Caco-2 (cell line): Measurements from ENCODE around the gene SIM1. TPM values are rescaled to one million over a fixed set of nuclear protein-coding genes. Genes with fewer than 3 reads are reported as not detected.

Experiments used
- BruUV-seq: library from RNA; stranded (reverse); fragments of 400-500 nt; replicated peaks from 2 replicates; lab custom pipeline; 2021; lab: Mats Ljungman, UMichigan
- CTCF ChIA-PET: fragments of 300-600 bp; sonication (Branson Sonifier 250); formaldehyde crosslinking; loops from one replicate; lab custom pipeline; 2022; ENCODE audit warnings: antibody characterized with exemption; lab: Charles Lee
- POLR2A ChIA-PET: fragments of 300-600 bp; sonication (Branson Sonifier 250); formaldehyde crosslinking; loops from one replicate; lab custom pipeline; 2022; ENCODE audit warnings: antibody characterized with exemption; lab: Charles Lee
- DNase-seq, 2 experiments: peaks; one replicate each; pipeline versions ENCODE4 v3.0.0 to v3.0.0-alpha.2; 2020 to 2022
- H3K27me3 ChIP-seq: replicated peaks from 2 replicates; pipeline ENCODE4 v1.6.0; 2011; ENCODE audit warnings: low read length; ENCODE audit not compliant: control insufficient read depth, insufficient read depth
- H3K36me3 ChIP-seq: 2 replicates; pipeline ENCODE4 v1.5.1; 2011; ENCODE audit warnings: low read length; ENCODE audit not compliant: control insufficient read depth, insufficient read depth
- H3K4me1 ChIP-seq: fragments of 250-450 bp; sonication (Bioruptor Pico); 2 replicates; pipeline ENCODE4 v1.5.1; 2020; ENCODE audit warnings: mild to moderate bottlenecking
- H3K4me3 ChIP-seq: 2 replicates; pipeline ENCODE4 v1.5.1; 2011; ENCODE audit warnings: low read depth, mild to moderate bottlenecking, control low read depth, low read length
- H3K9me3 ChIP-seq: fragments of 250-450 bp; sonication (Bioruptor Pico); 2 replicates; pipeline ENCODE4 v1.5.1; 2020; ENCODE audit warnings: mild to moderate bottlenecking, moderate library complexity
- H3K27ac Mint-ChIP-seq: one replicate; pipeline ENCODE4 v1.8.0; 2022; ENCODE audit warnings: mixed read lengths; ENCODE audit not compliant: unreplicated experiment
- H3K27me3 Mint-ChIP-seq: one replicate; pipeline ENCODE4 v1.8.0; 2022; ENCODE audit warnings: mixed read lengths; ENCODE audit not compliant: insufficient read depth, unreplicated experiment
- H3K36me3 Mint-ChIP-seq: one replicate; pipeline ENCODE4 v1.8.0; 2022; ENCODE audit warnings: mild to moderate bottlenecking, mixed read lengths; ENCODE audit not compliant: insufficient read depth, unreplicated experiment
- H3K4me1 Mint-ChIP-seq: one replicate; pipeline ENCODE4 v1.8.0; 2022; ENCODE audit warnings: low read depth, mixed read lengths; ENCODE audit not compliant: unreplicated experiment
- H3K4me3 Mint-ChIP-seq: one replicate; pipeline ENCODE4 v1.8.0; 2022; ENCODE audit warnings: mild to moderate bottlenecking, moderate library complexity, mixed read lengths; ENCODE audit not compliant: unreplicated experiment
- H3K9me3 Mint-ChIP-seq: one replicate; pipeline ENCODE4 v1.8.0; 2022; ENCODE audit warnings: mixed read lengths; ENCODE audit not compliant: unreplicated experiment
- intact Hi-C: fragments of 100-400 bp; cut with micrococcal nuclease; formaldehyde crosslinking; loops from one replicate; pipeline ENCODE4 v1.10.0; 2022; ENCODE audit not compliant: unreplicated experiment
- total RNA-seq: library from RNA; stranded (reverse); gene quantifications from 2 replicates; pipeline ENCODE4 v1.2.3, GENCODE V29; 2022
- TF ChIP-seq, protein P1 (sequence below), 2 experiments: fragments of 200-600 bp in 1 of 2; IDR thresholded peaks; 1 replicate in 1 of 2; 2 replicates in 1 of 2; pipeline versions ENCODE4 v1.5.1 to v1.8.0; 2011 to 2022; ENCODE audit warnings: antibody characterized with exemption in 1 of 2, control low read depth in 1 of 2, inconsistent platforms in 1 of 2, low read depth in 1 of 2, low read length in 1 of 2, mild to moderate bottlenecking in 1 of 2, moderate library complexity in 1 of 2; ENCODE audit not compliant: insufficient read depth in 1 of 2, severe bottlenecking in 1 of 2, unreplicated experiment in 1 of 2

SIM1 gene
- total RNA-seq, 1 experiment from 2014 or later: not detected

DNA sequence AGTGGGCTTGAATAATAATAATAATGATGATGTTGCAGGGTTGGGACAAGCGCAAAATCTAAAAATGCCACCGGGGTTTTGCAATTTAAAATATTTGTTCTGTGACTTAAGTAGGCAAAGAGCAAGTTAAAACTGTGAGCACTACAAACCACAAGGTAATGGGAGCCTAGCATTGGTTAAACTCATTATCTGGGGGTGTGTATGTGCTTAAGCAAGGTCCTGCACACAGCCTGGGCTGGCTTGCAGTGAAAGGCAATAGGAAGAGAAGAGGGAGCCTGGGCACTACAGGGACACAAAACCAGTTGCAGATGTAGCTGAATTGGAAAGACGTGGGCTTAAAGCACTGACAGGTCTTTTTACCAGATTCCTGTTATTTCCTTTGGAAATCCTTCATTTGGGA lies 11.7 kb downstream of the SIM1 start:
- TF ChIP-seq, protein P1, sequence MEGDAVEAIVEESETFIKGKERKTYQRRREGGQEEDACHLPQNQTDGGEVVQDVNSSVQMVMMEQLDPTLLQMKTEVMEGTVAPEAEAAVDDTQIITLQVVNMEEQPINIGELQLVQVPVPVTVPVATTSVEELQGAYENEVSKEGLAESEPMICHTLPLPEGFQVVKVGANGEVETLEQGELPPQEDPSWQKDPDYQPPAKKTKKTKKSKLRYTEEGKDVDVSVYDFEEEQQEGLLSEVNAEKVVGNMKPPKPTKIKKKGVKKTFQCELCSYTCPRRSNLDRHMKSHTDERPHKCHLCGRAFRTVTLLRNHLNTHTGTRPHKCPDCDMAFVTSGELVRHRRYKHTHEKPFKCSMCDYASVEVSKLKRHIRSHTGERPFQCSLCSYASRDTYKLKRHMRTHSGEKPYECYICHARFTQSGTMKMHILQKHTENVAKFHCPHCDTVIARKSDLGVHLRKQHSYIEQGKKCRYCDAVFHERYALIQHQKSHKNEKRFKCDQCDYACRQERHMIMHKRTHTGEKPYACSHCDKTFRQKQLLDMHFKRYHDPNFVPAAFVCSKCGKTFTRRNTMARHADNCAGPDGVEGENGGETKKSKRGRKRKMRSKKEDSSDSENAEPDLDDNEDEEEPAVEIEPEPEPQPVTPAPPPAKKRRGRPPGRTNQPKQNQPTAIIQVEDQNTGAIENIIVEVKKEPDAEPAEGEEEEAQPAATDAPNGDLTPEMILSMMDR (IDR thresholded peaks at IDR 0.05; ENCODE audit: insufficient read depth in 1 of 2, low read depth in 1 of 2, low read length in 1 of 2, severe bottlenecking in 1 of 2, unreplicated experiment in 1 of 2): no peak
- no peaks in the 10 kb centered on the region for H3K4me1 Mint-ChIP-seq
- no peak overlapping the region for H3K4me3 ChIP-seq
- H3K9me3 ChIP-seq: no peaks in the 10 kb centered on the region
- no peaks in the 10 kb centered on the region for H3K27me3 Mint-ChIP-seq
- no peak overlapping the region for H3K27ac Mint-ChIP-seq
- no peaks in the 10 kb centered on the region for H3K36me3 ChIP-seq
- ChIA-PET POLR2A (no interaction called here), CTCF (no interaction called here)
- no peak overlapping the region for H3K4me3 Mint-ChIP-seq
- no peaks in the 10 kb centered on the region for H3K4me1 ChIP-seq
- H3K9me3 Mint-ChIP-seq: peaks cover 11% of the 10 kb centered on the region
- DNase-seq: no peak
- BruUV-seq: no TSS peak
- no peaks in the 10 kb centered on the region for H3K36me3 Mint-ChIP-seq
- intact Hi-C loops: no loop called here
- H3K27me3 ChIP-seq: no peaks in the 10 kb centered on the region

DNA sequence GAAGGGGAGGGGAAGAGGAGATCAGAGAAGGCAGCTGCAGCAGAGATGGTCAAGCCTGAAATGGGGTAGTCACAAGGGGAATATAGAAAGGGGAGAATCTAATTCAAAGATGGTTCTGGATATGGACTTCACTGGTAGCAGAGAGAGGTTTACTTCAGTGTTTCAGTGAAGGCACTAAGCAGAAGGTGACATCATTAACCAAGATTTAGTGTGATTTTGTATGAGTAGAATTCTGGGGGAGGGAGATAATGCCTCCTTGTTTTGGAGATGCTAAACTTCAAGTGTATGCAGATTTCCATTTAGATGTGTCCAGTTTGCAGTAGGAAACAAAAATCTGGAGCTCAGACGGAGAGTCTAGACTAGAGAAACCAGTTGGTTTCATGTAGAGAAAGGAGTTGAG lies 13.1 kb downstream of the SIM1 start:
- no peaks in the 10 kb centered on the region for H3K4me1 ChIP-seq
- DNase-seq: no peak
- Mint-ChIP-seq H3K27ac (no peak overlapping the region), H3K27me3 (no peaks in the 10 kb centered on the region), H3K4me3 (no peak overlapping the region), H3K4me1 (no peaks in the 10 kb centered on the region), H3K36me3 (no peaks in the 10 kb centered on the region), H3K9me3 (peaks cover 11% of the 10 kb centered on the region)
- H3K36me3 ChIP-seq: no peaks in the 10 kb centered on the region
- TF ChIP-seq, protein P1 (IDR thresholded peaks at IDR 0.05; ENCODE audit: insufficient read depth in 1 of 2, low read depth in 1 of 2, low read length in 1 of 2, severe bottlenecking in 1 of 2, unreplicated experiment in 1 of 2): no peak
- ChIA-PET CTCF (no interaction called here), POLR2A (no interaction called here)
- H3K9me3 ChIP-seq: no peaks in the 10 kb centered on the region
- intact Hi-C loops: no loop called here
- no TSS peak for BruUV-seq
- H3K4me3 ChIP-seq: no peak overlapping the region
- H3K27me3 ChIP-seq: no peaks in the 10 kb centered on the region

DNA sequence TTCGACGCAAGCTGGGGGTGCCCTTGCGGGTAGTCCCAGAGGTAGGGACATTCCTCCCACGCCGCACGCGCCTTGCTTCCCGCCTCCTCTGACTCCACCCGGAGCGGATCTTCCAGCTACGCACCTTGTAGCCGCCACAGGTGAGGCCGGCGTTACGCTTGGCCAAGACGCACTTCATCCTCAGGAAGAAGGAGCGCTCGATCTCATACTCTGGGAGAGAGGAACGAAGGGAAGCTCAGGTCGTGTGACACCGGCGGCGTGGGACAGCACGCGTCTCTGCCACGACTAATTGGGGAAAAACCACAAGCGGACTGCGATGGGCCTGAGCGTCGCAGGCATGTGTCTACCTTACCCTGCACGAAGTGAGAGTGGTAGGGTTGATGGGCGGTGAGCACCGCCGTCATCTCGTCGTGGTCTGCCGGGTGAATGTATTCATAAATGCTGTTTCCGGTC lies 15.5 kb downstream of the SIM1 start:
- POLR2A ChIA-PET: no interaction called here
- no peaks in the 10 kb centered on the region for H3K27me3 ChIP-seq

More for the DNA sequence above, 15.5 kb downstream of the SIM1 start:
- no peak overlapping the region for H3K4me3 ChIP-seq
- no peaks in the 10 kb centered on the region for H3K36me3 Mint-ChIP-seq
- no peaks in the 10 kb centered on the region for H3K9me3 ChIP-seq
- H3K36me3 ChIP-seq: no peaks in the 10 kb centered on the region
- intact Hi-C loops: no loop called here
- H3K27me3 Mint-ChIP-seq: no peaks in the 10 kb centered on the region
- no peaks in the 10 kb centered on the region for H3K9me3 Mint-ChIP-seq
- no peaks in the 10 kb centered on the region for H3K4me1 Mint-ChIP-seq
- H3K4me3 Mint-ChIP-seq: no peak overlapping the region
- no peaks in the 10 kb centered on the region for H3K4me1 ChIP-seq
- DNase-seq: no peak
- no peak overlapping the region for H3K27ac Mint-ChIP-seq
- CTCF ChIA-PET: no interaction called here
- no TSS peak for BruUV-seq
- TF ChIP-seq, protein P1 (IDR thresholded peaks at IDR 0.05; ENCODE audit: insufficient read depth in 1 of 2, low read depth in 1 of 2, low read length in 1 of 2, severe bottlenecking in 1 of 2, unreplicated experiment in 1 of 2): no peak
